Measurements from ENCODE around the gene MYOZ3.

Gene MYOZ3, protein sequence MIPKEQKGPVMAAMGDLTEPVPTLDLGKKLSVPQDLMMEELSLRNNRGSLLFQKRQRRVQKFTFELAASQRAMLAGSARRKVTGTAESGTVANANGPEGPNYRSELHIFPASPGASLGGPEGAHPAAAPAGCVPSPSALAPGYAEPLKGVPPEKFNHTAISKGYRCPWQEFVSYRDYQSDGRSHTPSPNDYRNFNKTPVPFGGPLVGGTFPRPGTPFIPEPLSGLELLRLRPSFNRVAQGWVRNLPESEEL

GRCh38 chr5:150661086-150661485 is at the start of gene MYOZ3:
Gene MYOZ3, plus strand, starts transcription at chr5:150661251. Its CDS starts 1,691 bp downstream, at chr5:150662942.
- DNase-seq: peak; percentile 53

DNA sequence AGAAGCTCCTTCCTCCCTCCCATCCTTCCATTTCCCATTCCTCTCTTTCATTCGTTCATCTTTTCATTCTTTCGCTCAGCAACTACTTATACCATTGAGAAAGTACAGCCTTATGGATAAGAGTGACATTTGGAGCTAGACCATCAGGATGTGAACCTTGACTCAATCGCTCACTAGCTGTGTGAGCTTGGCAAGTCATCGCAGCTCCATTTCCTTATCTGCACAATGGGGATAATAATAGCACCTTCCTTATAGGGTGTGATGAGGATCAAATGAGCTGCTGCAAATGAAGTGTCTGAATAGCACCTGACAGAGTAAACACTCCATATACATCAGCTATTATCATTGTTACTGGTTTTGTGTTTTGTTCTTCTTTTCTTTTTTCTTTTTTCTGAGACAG is 48.6 kb upstream of the MYOZ3 start:
- DNase-seq: no peak

- DNase-seq: no peak
Measured at GRCh38 chr5:150612905-150613670, 48.0 kb upstream of the MYOZ3 start.

GRCh38 chr5:150613991-150614660 is 46.9 kb upstream of the MYOZ3 start:
- DNase-seq: no peak

DNA sequence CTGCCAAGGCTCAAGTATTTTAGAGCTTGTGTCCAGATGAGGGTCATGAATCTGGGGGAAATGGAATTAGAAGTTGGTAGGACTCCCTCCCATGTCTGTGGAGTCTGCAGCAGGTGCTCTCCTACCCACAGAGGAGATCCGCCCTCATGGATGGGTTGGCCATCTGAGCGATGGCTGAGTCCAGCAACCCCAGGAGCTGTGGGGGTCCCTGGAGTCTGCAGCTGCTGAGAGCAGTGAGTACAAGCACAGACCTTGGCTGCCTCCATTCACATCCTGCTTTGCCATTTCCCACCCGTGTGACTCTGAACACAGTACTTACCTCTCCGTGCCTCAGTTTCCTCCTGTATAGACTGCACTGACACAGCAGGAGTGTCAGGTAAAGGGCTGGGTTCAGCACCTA is 46.4 kb upstream of the MYOZ3 start:
- no peak for DNase-seq

DNA sequence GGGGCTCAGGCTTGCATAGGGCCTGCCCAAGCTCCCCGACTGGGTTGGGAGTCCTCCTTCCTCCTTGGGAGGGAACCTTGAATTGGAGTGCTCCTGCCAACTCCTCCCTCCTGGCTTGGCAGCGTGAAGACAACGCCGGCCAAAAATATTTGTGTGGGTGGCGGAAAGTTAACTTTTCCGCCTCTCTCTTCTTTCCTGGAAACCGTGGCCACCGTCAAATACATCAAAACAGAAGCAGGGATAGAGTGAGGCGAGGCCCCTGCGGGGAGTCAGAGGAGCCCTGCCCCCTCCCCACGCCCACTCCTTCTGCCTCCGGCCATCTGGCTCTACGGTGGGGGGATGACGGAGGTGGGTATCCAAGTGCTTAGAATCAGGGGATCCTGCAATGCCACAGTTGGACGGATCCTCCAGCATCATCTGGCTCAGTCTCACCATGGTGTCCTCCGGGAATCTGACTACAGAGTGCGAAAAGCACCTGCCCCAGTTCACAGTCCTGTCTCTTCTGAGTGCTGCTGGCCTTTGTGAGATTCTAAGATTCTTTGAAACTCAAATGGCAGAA is 45.8 kb upstream of the MYOZ3 start:
- no peak for DNase-seq

DNA sequence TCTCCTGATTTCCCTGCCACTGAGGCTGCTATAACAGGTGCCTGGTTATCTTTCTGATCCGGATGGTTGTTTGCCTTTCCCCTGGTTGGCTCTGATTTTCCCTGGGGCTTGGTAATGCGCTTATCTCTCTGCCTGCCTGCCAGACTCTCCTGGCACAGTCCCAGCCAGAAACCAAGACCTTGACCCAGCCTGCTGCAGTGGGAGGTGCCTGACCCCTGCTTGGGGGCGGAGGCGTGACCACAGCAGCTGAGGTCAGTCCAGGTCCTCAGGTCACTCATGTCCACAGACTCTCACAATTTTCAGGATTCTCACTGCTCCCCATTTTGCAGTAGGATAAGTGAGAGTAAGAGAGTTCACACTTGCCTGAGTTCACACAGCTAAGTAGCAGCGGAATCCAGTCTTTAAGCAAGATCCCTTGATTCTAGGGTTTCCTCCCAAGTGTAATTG is 45.0 kb upstream of the MYOZ3 start:
- DNase-seq: no peak

GRCh38 chr5:150616506-150616905 is 44.5 kb upstream of the MYOZ3 start:
- no peak for DNase-seq

- no peak for DNase-seq
Measured at GRCh38 chr5:150618163-150618562, 42.9 kb upstream of the MYOZ3 start.

GRCh38 chr5:150618588-150619281 is 42.3 kb upstream of the MYOZ3 start:
- no peak for DNase-seq

- no peak for DNase-seq
Measured at GRCh38 chr5:150619359-150620230, 41.5 kb upstream of the MYOZ3 start.

DNA sequence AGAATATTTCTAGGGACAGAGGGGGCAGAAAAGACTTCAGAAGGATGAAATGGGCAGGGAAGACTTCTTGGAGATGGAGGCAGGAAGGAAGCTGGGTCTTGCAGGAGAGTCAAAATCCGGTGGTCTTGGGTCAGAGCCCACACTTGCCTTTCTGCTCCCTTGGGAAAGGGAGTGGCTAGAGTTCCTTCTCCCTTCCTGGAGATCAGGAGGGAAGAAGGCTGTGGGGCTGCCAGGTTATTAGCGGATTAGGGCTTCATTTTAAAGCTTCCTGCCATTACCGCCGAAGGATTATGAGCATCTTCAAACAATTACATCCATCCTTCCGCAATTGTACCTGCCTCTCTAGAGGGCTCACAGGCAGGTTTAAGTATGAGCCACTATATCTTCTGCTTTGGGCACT is 39.8 kb upstream of the MYOZ3 start:
- DNase-seq: no peak

GRCh38 chr5:150622157-150622556 is 38.9 kb upstream of the MYOZ3 start:
- DNase-seq: no peak

GRCh38 chr5:150623152-150623877 is 37.7 kb upstream of the MYOZ3 start:
- no peak for DNase-seq

DNA sequence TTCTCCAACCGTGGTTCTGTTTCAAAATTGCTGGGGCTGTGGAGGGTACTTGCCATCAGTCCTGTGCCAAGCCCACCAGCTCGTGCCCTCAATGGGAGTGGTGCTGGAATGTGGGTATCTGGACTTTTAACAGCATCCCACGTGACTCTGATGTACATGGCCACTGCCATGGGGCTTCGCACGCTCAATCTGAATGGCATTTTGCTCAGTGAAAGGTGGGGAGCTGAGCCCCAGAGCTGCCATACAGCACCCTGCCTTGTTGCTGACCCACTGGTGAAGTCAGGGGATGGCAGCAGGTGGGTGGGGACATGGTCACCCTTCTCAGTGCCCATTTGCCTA is 37.2 kb upstream of the MYOZ3 start:
- DNase-seq: no peak

GRCh38 chr5:150624334-150625163 is 36.5 kb upstream of the MYOZ3 start:
- no peak for DNase-seq

GRCh38 chr5:150625164-150625535 is 35.9 kb upstream of the MYOZ3 start:
- DNase-seq: no peak

DNA sequence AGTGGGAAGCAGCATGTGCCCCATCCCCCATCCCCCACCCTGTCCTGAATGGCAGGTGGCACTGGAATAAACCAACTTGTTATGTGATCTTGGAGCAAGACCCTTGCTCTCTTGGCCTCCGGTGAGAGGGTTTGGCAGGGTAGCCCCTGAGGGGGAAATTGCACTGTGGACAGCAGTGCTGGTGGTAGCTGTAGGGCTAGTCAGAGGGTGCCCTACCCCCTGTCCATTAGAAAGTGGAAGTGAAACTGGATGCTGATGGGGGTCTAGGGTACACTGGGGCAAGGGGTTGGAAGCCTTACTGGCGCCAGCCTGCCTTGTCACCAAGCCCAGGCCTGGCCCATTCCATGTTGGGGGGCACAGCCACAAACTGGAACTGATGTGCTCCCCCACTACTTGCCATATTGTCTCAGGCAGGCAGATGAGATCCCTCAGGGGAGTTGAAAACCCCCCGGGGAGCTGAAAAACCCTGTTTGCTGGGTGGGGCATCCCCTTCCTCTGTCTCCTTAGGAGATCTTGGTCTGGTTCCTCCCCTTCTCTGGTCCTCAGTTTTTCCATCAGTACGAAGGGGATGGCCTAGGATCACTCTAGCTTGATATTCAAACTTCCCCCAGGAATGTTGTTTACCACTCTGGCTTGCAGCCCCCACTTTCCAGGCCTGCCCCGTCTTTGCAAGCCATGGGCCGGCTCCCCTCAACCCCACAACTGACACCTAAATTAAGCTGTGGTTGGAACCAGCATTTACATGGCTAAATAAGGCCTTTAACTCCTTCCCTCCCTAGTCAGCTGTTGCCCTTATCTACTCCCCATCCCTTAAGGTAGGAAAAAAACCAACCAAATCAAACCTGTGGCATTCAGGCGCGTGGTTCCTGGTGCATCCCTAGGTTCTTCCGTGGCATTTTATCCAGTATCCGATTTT is 35.0 kb upstream of the MYOZ3 start:
- DNase-seq: no peak

DNA sequence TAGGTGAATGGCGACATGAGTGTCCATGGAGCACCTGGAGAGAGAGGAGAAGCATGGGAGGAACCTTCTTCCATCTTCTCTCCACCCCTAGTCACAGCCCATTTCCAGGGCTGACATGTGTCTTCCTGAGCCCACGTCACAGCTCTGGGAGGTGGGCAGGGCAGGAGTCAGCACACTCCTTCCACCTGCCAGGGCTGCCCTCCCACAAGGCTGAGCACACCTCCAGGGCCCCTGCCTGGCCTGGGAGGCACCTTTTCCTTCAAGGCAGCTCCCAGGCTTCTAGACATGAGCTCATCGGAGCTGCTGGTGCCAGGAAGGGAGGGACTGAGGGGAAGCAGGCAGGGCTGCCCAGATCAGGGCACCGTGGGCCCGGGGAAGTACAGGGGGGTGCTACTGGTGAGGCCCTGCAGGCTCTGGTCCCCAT is 34.2 kb upstream of the MYOZ3 start:
- no peak for DNase-seq

Measured in islet precursor cell (in vitro differentiated cells).